Suprapubic skin (tissue), 4 donors: ENCODE data around the gene C1orf141. TPM values are rescaled to one million over a fixed set of nuclear protein-coding genes. Genes with fewer than 3 reads are reported as not detected.
"Not testable (repeated sequence)": the region's sequence is repeated elsewhere in the genome, so short reads cannot be mapped to it uniquely, and the experiment has no call there.

Experiments
- DNase-seq, 2 donors: peaks; one replicate each; pipeline ENCODE4 v3.0.0-alpha.2; 2019; ENCODE audit warnings: low spot score in 2 of 2
- H3K27ac ChIP-seq: fragments of 200-600 bp; sonication (generic); one replicate; pipeline ENCODE4 v1.5.1; 2019
- H3K27me3 ChIP-seq: fragments of 200-600 bp; sonication (generic); one replicate; pipeline ENCODE4 v1.5.1; 2019
- H3K36me3 ChIP-seq: fragments of 200-600 bp; sonication (generic); one replicate; pipeline ENCODE4 v1.5.1; 2019
- H3K4me1 ChIP-seq: fragments of 200-600 bp; sonication (generic); one replicate; pipeline ENCODE4 v1.5.1; 2019
- H3K4me3 ChIP-seq: fragments of 200-600 bp; sonication (generic); one replicate; pipeline ENCODE4 v1.5.1; 2019; ENCODE audit warnings: mild to moderate bottlenecking
- H3K9me3 ChIP-seq: fragments of 200-600 bp; sonication (generic); one replicate; pipeline ENCODE4 v1.5.1; 2019
- EP300 ChIP-seq: sonication (generic); formaldehyde crosslinking; IDR thresholded peaks from one replicate; pipeline ENCODE4 v1.6.1; 2017; ENCODE audit warnings: antibody characterized with exemption
- POLR2A ChIP-seq, 2 donors: fragments of 450-650 bp; IDR thresholded peaks; one replicate each; pipeline ENCODE4 v1.6.1; 2017; ENCODE audit warnings: antibody characterized with exemption in 2 of 2, mild to moderate bottlenecking in 2 of 2, moderate library complexity in 2 of 2
- POLR2AphosphoS5 ChIP-seq, 3 donors: sonication (generic); formaldehyde crosslinking; IDR thresholded peaks; one replicate each; pipeline ENCODE4 v1.6.1; 2017; ENCODE audit warnings: antibody characterized with exemption in 3 of 3
- WGBS: methylation state at CpG from one replicate; pipeline ENCODE4 v1.1.5; 2018; 5-methylcytosine and 5-hydroxymethylcytosine counted together
- total RNA-seq, 4 donors: library from RNA; depleted of rRNA; stranded (reverse); fragments of >200 nt; gene quantifications; one replicate each; pipeline ENCODE4 v1.1.0, GENCODE V29; 2016
- TF ChIP-seq, protein P1 (sequence below), 2 donors: fragments of 200-600 bp in 1 of 2; fragments of 450-650 bp in 1 of 2; sonication (generic) in 1 of 2; IDR thresholded peaks; one replicate each; pipeline ENCODE4 v1.5.1; 2016 to 2019; ENCODE audit warnings: antibody characterized with exemption in 2 of 2, mild to moderate bottlenecking in 1 of 2, moderate library complexity in 1 of 2

Gene C1orf141
- total RNA-seq, 4 donors from 2014 or later = not detected

- 16% methylated on average over 9 of the region's 9 CpGs for WGBS
- DNase-seq = peak in 1 of 2 donors; percentile 72
- H3K4me3 ChIP-seq = no peak overlapping the region
These were observed 14.5 kb upstream of the C1orf141 start for GRCh38 chr1:67149179-67149770.

GRCh38 chr1:67148516-67149178 is 13.9 kb upstream of the C1orf141 start:
- H3K27me3 ChIP-seq = no peaks in the 10 kb centered on the region
- TF ChIP-seq EP300 = no peak
- no peak for TF ChIP-seq POLR2A (IDR thresholded peaks at IDR 0.05)
- no peak for TF ChIP-seq POLR2AphosphoS5 (IDR thresholded peaks at IDR 0.05)
- TF ChIP-seq, protein P1, sequence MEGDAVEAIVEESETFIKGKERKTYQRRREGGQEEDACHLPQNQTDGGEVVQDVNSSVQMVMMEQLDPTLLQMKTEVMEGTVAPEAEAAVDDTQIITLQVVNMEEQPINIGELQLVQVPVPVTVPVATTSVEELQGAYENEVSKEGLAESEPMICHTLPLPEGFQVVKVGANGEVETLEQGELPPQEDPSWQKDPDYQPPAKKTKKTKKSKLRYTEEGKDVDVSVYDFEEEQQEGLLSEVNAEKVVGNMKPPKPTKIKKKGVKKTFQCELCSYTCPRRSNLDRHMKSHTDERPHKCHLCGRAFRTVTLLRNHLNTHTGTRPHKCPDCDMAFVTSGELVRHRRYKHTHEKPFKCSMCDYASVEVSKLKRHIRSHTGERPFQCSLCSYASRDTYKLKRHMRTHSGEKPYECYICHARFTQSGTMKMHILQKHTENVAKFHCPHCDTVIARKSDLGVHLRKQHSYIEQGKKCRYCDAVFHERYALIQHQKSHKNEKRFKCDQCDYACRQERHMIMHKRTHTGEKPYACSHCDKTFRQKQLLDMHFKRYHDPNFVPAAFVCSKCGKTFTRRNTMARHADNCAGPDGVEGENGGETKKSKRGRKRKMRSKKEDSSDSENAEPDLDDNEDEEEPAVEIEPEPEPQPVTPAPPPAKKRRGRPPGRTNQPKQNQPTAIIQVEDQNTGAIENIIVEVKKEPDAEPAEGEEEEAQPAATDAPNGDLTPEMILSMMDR (IDR thresholded peaks at IDR 0.05) = no peak
- H3K9me3 ChIP-seq = no peaks in the 10 kb centered on the region
- no peak overlapping the region for H3K27ac ChIP-seq
- 42% methylated on average over 6 of the region's 6 CpGs for WGBS
- no peaks in the 10 kb centered on the region for H3K36me3 ChIP-seq
- peaks cover 9% of the 10 kb centered on the region for H3K4me1 ChIP-seq
- H3K4me3 ChIP-seq = no peak overlapping the region
- DNase-seq = no peak

More at GRCh38 chr1:67149179-67149770, 14.5 kb upstream of the C1orf141 start:
- peaks cover 9% of the 10 kb centered on the region for H3K4me1 ChIP-seq
- no peak overlapping the region for H3K27ac ChIP-seq
- no peaks in the 10 kb centered on the region for H3K9me3 ChIP-seq
- TF ChIP-seq, protein P1 (IDR thresholded peaks at IDR 0.05) = peak; percentile 73 to 79
- no peak for TF ChIP-seq POLR2A (IDR thresholded peaks at IDR 0.05)
- H3K36me3 ChIP-seq = no peaks in the 10 kb centered on the region
- no peaks in the 10 kb centered on the region for H3K27me3 ChIP-seq

DNA sequence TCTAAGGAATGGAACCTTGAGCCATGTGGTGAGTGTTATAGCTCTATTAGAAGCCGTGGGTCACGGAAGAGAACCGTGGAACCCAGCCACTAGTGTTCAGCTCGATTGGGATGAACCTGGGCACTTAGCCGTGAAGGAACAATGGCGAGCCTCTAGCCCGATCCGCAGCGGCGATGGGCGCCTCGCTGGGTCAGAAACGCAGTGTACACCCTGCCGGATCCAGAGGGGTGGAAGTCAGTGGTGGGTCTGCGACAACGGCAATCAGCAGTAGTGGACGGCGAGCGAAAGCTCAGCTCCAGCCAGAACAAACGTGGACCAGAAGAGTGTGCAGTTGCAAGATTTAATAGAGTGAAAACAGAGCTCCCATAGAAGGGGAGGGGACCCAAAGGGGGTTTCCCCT is 13.2 kb upstream of the C1orf141 start:
- H3K4me3 ChIP-seq, H3K36me3 ChIP-seq, H3K9me3 ChIP-seq, H3K4me1 ChIP-seq, H3K27me3 ChIP-seq, H3K27ac ChIP-seq, DNase-seq: not testable (repeated sequence)
- WGBS = 91% methylated on average over 20 of the region's 20 CpGs

DNA sequence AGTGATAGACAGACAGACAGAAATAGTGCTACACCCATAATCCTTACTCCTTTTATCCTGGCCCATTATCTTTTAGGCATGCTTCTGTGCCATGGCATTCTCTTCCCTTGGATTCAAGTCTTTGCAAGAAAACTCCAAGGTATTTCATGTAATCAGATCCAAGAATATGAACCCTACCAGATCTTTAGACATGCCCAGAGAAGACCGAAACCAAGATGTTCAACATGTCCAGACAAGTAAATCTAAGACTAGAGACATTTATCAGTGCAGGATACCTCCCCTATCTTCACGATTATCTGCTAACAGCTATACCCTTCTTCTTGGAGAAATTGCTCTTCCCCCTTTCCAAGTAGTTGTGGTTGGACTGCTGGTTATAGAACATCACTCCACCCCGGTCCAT is 11.8 kb upstream of the C1orf141 start:
- TF ChIP-seq EP300 (no peak), POLR2AphosphoS5 (IDR thresholded peaks at IDR 0.05) (no peak), POLR2A (IDR thresholded peaks at IDR 0.05) (no peak)
- TF ChIP-seq, protein P1 (IDR thresholded peaks at IDR 0.05) = no peak
- Histone ChIP-seq H3K27me3 (no peaks in the 10 kb centered on the region), H3K4me1 (peaks cover 9% of the 10 kb centered on the region), H3K4me3 (no peak overlapping the region), H3K36me3 (no peaks in the 10 kb centered on the region), H3K27ac (no peak overlapping the region), H3K9me3 (no peaks in the 10 kb centered on the region)
- WGBS = 66% methylated on average over 3 of the region's 3 CpGs
- DNase-seq = no peak

- 90% methylated on average over 3 of the region's 3 CpGs for WGBS
- peaks cover 9% of the 10 kb centered on the region for H3K4me1 ChIP-seq
- H3K36me3 ChIP-seq = no peaks in the 10 kb centered on the region
These were observed 11.3 kb upstream of the C1orf141 start for GRCh38 chr1:67146101-67146500.

More at GRCh38 chr1:67146101-67146500, 11.3 kb upstream of the C1orf141 start:
- no peak overlapping the region for H3K4me3 ChIP-seq
- H3K9me3 ChIP-seq = no peaks in the 10 kb centered on the region
- no peak for DNase-seq
- H3K27ac ChIP-seq = no peak overlapping the region
- no peaks in the 10 kb centered on the region for H3K27me3 ChIP-seq
- TF ChIP-seq, protein P1 (IDR thresholded peaks at IDR 0.05) = no peak
- TF ChIP-seq POLR2A (IDR thresholded peaks at IDR 0.05) (no peak), POLR2AphosphoS5 (IDR thresholded peaks at IDR 0.05) (no peak), EP300 (no peak)
